ENCODE results near the gene DISP1.

DISP1 gene

DNA sequence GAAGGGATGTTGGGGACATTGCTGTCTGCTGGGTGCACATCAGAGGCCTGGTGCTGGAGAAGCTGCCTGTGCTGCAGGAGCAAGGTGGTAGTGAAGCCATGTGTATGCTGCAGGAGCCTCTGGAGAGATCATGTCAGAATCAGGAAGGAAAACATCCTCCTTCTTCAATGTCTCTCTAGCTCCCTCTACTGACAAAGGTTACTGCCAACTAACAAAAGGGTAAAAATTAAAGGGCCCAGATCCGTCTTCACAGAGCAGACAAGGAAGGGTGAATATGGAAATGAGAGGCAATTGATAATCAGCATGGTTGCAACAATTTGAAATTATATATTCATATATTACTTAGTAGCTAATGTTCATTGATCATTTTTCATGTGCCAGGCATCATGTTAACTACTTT is 45.7 kb upstream of the DISP1 start:
- Histone ChIP-seq H3K79me2 (ENCODE audit: low read length) (no peaks in the 10 kb centered on the region), H3K4me3 (ENCODE audit: low read length) (no peak overlapping the region), H4K20me1 (ENCODE audit: insufficient read depth, low read length) (no peaks in the 10 kb centered on the region), H2AFZ (ENCODE audit: low read length) (no peak overlapping the region), H3K9me3 (replicated peaks; ENCODE audit: insufficient read depth, low read length) (no peaks in the 10 kb centered on the region), H3K9ac (ENCODE audit: low read length) (no peak overlapping the region), H3F3A (ENCODE audit: insufficient read depth, low read length) (peaks cover 12% of the 10 kb centered on the region; the same call in 1 of the 2 replicates), H3K27me3 (replicated peaks; ENCODE audit: insufficient read depth, low read length) (no peaks in the 10 kb centered on the region), H3K36me3 (replicated peaks; ENCODE audit: insufficient read depth, low read length) (no peaks in the 10 kb centered on the region), H3K9me2 (replicated peaks; ENCODE audit: insufficient read depth, low read length) (no peaks in the 10 kb centered on the region), H3K4me2 (ENCODE audit: low read depth, low read length) (no peak overlapping the region), H3K4me1 (ENCODE audit: low read length) (peaks cover 4% of the 10 kb centered on the region), H3K27ac (ENCODE audit: low read length) (no peak overlapping the region)
- no peak for DNase-seq
- TF ChIP-seq, protein P1, sequence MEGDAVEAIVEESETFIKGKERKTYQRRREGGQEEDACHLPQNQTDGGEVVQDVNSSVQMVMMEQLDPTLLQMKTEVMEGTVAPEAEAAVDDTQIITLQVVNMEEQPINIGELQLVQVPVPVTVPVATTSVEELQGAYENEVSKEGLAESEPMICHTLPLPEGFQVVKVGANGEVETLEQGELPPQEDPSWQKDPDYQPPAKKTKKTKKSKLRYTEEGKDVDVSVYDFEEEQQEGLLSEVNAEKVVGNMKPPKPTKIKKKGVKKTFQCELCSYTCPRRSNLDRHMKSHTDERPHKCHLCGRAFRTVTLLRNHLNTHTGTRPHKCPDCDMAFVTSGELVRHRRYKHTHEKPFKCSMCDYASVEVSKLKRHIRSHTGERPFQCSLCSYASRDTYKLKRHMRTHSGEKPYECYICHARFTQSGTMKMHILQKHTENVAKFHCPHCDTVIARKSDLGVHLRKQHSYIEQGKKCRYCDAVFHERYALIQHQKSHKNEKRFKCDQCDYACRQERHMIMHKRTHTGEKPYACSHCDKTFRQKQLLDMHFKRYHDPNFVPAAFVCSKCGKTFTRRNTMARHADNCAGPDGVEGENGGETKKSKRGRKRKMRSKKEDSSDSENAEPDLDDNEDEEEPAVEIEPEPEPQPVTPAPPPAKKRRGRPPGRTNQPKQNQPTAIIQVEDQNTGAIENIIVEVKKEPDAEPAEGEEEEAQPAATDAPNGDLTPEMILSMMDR (IDR thresholded peaks at IDR 0.05; ENCODE audit: low read length) = peak; percentile 39
- TF ChIP-seq EZH2phosphoT487 (IDR thresholded peaks at IDR 0.05; ENCODE audit: low read length) = no peak

DNA sequence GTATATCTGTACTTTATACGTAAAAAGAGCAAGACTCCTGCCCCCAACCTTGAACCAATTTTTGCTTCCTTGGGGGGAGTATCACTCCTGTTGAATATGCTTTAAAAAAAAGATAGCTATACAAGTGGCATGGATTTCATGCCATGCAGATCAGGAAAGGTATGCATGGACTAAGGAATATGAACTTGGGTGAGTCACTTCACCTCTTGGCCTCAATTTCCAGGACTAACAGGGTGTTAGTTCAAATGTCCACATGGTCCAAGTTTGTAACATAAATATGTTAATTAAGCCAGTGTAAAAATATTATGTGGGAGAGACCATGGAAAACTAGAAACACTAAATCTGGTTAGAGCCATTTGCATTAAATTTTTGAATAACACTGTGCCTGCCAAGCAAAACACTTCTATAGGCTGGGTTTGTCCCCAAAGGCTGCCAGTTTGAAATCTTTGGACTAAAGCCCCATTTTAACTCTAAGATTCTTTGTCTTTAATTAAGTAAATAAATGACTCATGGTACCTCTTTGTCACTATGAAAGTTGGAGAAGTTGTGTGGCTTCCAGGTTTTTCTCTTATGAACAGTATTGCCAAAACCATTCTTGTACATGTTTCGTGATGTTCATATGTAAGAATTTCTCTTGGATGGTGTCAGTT is 44.7 kb upstream of the DISP1 start:
- H3F3A ChIP-seq (ENCODE audit: insufficient read depth, low read length) = peaks cover 12% of the 10 kb centered on the region; the same call in 1 of the 2 replicates
- H3K27ac ChIP-seq (ENCODE audit: low read length) = no peak overlapping the region
- no peak overlapping the region for H3K9ac ChIP-seq (ENCODE audit: low read length)
- H3K36me3 ChIP-seq (replicated peaks; ENCODE audit: insufficient read depth, low read length) = no peaks in the 10 kb centered on the region
- DNase-seq = no peak
- no peak overlapping the region for H2AFZ ChIP-seq (ENCODE audit: low read length)
- no peak overlapping the region for H3K4me3 ChIP-seq (ENCODE audit: low read length)
- no peaks in the 10 kb centered on the region for H3K79me2 ChIP-seq (ENCODE audit: low read length)
- peaks cover 4% of the 10 kb centered on the region for H3K4me1 ChIP-seq (ENCODE audit: low read length)
- no peaks in the 10 kb centered on the region for H4K20me1 ChIP-seq (ENCODE audit: insufficient read depth, low read length)
- H3K9me3 ChIP-seq (replicated peaks; ENCODE audit: insufficient read depth, low read length) = no peaks in the 10 kb centered on the region
- H3K9me2 ChIP-seq (replicated peaks; ENCODE audit: insufficient read depth, low read length) = no peaks in the 10 kb centered on the region
- no peak overlapping the region for H3K4me2 ChIP-seq (ENCODE audit: low read depth, low read length)
- no peaks in the 10 kb centered on the region for H3K27me3 ChIP-seq (replicated peaks; ENCODE audit: insufficient read depth, low read length)
- TF ChIP-seq EZH2 (optimal IDR thresholded peaks at IDR 0.05; ENCODE audit: low read depth, low read length) = no peak

GRCh38 chr1:222772996-222773379 is 41.9 kb upstream of the DISP1 start:
- peak; percentile 62 for DNase-seq
- Histone ChIP-seq H3K27me3 (replicated peaks; ENCODE audit: insufficient read depth, low read length) (no peaks in the 10 kb centered on the region), H3K9ac (ENCODE audit: low read length) (no peak overlapping the region), H4K20me1 (ENCODE audit: insufficient read depth, low read length) (no peaks in the 10 kb centered on the region), H3K9me3 (replicated peaks; ENCODE audit: insufficient read depth, low read length) (no peaks in the 10 kb centered on the region), H3F3A (ENCODE audit: insufficient read depth, low read length) (peaks cover 12% of the 10 kb centered on the region; the same call in 1 of the 2 replicates), H3K9me2 (replicated peaks; ENCODE audit: insufficient read depth, low read length) (no peaks in the 10 kb centered on the region), H3K27ac (ENCODE audit: low read length) (peak overlapping the region; percentile 36; the same call in 1 of the 2 replicates), H2AFZ (ENCODE audit: low read length) (no peak overlapping the region), H3K4me2 (ENCODE audit: low read depth, low read length) (peak overlapping the region; percentile 8; the same call in 1 of the 2 replicates), H3K4me1 (ENCODE audit: low read length) (peaks cover 4% of the 10 kb centered on the region), H3K4me3 (ENCODE audit: low read length) (no peak overlapping the region), H3K79me2 (ENCODE audit: low read length) (no peaks in the 10 kb centered on the region), H3K36me3 (replicated peaks; ENCODE audit: insufficient read depth, low read length) (no peaks in the 10 kb centered on the region)
- TF ChIP-seq, protein P1 (IDR thresholded peaks at IDR 0.05; ENCODE audit: low read length) = no peak
- no peak for TF ChIP-seq EZH2 (optimal IDR thresholded peaks at IDR 0.05; ENCODE audit: low read depth, low read length)
- no peak for TF ChIP-seq EZH2phosphoT487 (IDR thresholded peaks at IDR 0.05; ENCODE audit: low read length)

GRCh38 chr1:222777463-222777862 is 37.4 kb upstream of the DISP1 start:
- Histone ChIP-seq H3K79me2 (ENCODE audit: low read length) (no peaks in the 10 kb centered on the region), H3K9ac (ENCODE audit: low read length) (no peak overlapping the region), H2AFZ (ENCODE audit: low read length) (no peak overlapping the region), H3K27me3 (replicated peaks; ENCODE audit: insufficient read depth, low read length) (no peaks in the 10 kb centered on the region), H3K36me3 (replicated peaks; ENCODE audit: insufficient read depth, low read length) (no peaks in the 10 kb centered on the region), H3F3A (ENCODE audit: insufficient read depth, low read length) (peaks cover 12% of the 10 kb centered on the region; the same call in 1 of the 2 replicates), H3K4me1 (ENCODE audit: low read length) (peaks cover 4% of the 10 kb centered on the region), H3K9me3 (replicated peaks; ENCODE audit: insufficient read depth, low read length) (no peaks in the 10 kb centered on the region), H3K9me2 (replicated peaks; ENCODE audit: insufficient read depth, low read length) (no peaks in the 10 kb centered on the region), H3K27ac (ENCODE audit: low read length) (no peak overlapping the region), H3K4me2 (ENCODE audit: low read depth, low read length) (no peak overlapping the region), H3K4me3 (ENCODE audit: low read length) (no peak overlapping the region), H4K20me1 (ENCODE audit: insufficient read depth, low read length) (no peaks in the 10 kb centered on the region)
- no peak for TF ChIP-seq EZH2 (optimal IDR thresholded peaks at IDR 0.05; ENCODE audit: low read depth, low read length)
- TF ChIP-seq, protein P1 (IDR thresholded peaks at IDR 0.05; ENCODE audit: low read length) = no peak
- no peak for DNase-seq

Data from MM.1S (cell line).